HG03457 (cell line): ENCODE data around the gene NRBF2.
"Not testable (repeated sequence)": the region's sequence is repeated elsewhere in the genome, so short reads cannot be mapped to it uniquely, and the experiment has no call there.

ENCODE experiments used
- ATAC-seq: cut with Tn5 transposase; IDR thresholded peaks from one replicate; pipeline ENCODE4 v1.9.1; 2021; ENCODE audit warnings: moderate number of reproducible peaks; ENCODE audit not compliant: unreplicated experiment

The NRBF2 gene

DNA sequence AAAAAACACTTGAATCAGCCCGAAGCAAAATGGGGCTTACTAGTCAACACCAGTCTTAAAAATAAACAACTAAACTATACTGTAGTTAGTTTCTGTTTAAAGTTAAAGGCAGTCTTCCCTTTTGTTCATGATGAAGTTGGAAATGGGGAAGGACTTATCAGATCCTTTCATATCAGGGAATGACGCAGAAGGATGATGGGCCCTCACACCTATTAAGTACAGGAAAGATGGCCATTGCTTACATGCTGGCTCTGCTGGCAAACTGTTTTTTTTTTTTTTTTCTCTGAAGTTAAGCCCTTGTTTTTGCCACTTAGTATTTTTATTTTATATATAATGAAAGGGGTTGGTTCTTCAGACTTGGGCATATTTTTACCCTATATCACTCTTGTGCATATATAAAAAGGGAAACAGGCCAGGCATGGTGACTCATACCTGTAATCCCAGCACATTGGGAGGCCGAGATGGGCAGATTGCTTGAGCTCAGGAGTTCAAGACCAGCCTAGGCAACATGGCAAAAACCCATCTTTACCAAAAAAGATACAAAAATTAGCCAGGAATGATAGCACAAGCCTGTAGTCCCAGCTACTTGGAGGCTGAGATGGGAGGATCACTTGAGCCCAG is 16.6 kb upstream of the NRBF2 start:
- no peak for ATAC-seq

DNA sequence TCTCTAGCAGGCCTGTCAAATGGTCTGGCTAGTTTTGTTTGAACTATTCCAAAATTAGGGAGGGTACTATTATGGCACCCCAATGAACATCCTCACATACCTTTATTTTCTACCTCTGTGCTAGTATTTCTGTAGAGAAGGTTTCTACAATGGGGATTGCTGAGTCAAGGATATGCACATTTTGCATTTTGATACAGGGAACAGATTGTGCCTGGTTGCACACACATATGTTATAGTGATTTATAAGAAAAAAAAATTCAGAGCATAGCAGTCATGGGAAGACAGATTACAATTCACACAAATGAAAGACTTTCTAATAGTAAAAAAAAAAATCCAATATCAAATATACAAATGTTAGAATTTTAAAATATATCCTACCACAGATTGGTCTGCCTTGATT is 14.1 kb upstream of the NRBF2 start:
- no peak for ATAC-seq

DNA sequence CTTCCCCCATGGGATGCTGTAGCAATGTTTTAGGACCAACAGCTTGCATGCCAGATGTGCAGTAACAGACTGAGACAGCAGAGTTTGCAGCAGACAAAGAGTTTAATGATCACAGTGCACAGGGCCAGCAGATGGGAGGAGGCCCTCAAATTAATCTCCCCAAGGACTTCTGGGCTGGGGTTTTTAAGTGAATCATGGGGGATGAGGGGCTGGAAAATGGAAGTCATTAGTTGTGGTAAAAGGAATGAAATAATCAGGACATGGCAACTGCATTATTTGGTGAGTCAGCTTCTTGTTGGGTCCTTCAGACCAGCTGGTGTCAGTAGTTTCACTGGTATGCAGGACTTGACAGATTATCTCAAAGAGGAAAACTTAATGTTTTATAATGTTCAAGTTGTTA is 12.6 kb upstream of the NRBF2 start:
- no peak for ATAC-seq

DNA sequence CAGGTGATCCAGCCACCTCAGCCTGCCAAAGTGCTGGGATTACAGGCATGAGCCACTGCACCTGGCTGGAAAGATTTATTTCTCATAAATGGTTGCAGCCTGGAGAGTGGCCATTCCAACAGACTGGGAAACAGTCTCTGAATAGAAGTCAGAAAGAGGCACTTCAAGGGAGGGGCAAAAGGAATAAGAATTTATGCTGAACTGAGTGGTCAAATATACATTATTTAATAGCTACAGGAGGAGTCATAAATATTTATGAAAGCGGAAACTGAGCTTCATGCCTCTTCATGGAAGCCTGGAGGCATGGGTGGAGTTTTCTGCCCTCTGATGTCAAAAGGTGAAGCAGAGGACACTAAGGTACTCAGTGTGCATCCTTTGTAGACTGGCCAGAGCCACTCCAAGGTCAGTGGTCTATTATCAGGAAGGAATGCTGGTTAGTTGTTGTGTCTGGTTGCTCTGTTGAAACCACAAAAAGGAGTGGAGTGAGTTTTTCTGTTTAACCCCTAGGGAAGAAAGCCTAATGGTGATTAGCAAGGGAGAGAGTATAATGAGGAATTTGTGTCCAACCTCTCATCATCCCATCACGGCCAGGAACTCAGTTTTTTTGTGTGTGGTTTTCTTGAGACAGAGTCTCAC is 9.3 kb upstream of the NRBF2 start:
- no peak for ATAC-seq

DNA sequence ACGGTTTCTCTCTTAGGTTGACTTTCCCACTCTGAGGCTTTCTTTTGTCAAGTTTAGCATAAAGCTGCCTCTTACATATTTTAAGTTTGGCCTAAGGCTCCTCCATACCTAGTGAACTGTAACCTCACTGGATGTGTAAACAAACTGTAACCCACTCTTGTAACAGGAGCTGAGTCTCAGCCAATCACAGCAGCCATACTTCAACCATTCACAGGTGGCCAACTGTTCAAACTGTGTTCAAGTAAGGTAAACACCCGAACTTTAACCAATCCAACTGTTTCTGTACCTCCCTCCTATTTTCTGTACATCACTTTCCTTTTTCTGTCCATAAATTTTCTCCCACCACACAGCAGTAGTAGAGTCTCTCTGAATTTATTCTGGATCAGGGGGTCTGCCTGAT is 7.7 kb upstream of the NRBF2 start:
- ATAC-seq, result no peak

DNA sequence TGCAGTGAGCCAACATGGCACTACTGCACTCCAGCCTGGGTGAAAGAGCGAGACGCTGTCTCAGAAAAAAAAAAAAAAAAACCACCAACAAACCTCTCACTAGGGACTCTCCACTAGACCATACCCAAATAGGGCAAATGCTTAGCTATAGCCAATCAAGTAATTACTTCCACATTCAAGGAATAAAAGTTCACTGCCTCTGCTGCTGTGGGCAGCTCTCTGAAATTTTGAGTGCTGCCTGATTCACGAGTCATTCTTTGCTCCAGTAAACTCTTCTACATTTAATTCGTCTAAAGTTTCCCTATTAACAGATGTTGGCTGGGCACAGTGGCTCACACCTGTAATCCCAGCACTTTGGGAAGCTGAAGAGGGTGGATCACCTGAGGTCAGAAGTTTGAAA is 4.7 kb upstream of the NRBF2 start:
- no peak for ATAC-seq

DNA sequence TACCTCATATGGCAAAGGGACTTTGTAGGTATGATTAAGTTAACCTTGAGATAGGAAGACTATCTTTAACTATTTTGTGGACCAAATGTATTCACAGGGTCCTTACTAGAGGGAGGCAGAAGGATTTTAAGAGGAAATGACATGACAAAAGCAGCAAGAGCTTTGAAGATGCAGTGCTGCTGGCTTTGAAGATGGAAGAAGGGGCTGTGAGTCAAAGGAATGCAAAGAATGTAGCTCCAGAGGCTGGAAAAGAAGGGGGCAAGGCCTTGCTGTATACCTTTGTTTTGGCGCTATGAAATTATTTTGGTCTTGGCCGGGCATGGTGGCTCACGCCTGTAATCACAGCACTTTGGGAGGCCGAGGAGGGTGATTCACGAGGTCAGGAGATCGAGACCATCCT is 3.2 kb upstream of the NRBF2 start:
- no peak for ATAC-seq

DNA sequence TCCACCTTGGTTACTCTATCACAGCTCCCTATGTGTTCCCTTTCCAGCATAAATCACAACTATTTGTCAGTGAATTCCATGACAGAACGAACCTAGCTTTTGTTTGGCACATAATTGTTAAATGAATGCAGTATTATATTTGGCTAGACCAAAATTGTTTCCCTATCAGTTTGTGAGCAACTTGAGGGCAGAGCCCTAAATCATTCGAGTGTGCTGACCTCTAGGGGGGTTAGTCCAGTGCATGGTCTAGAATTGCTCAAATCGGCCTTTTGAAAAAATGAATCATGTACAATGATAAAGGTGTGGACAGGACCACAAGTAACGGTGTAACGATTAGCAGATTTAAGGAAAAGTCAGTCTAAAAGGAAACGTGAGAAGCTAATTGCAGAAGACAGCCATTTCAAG is 475 bp upstream of the NRBF2 start:
- no peak for ATAC-seq

DNA sequence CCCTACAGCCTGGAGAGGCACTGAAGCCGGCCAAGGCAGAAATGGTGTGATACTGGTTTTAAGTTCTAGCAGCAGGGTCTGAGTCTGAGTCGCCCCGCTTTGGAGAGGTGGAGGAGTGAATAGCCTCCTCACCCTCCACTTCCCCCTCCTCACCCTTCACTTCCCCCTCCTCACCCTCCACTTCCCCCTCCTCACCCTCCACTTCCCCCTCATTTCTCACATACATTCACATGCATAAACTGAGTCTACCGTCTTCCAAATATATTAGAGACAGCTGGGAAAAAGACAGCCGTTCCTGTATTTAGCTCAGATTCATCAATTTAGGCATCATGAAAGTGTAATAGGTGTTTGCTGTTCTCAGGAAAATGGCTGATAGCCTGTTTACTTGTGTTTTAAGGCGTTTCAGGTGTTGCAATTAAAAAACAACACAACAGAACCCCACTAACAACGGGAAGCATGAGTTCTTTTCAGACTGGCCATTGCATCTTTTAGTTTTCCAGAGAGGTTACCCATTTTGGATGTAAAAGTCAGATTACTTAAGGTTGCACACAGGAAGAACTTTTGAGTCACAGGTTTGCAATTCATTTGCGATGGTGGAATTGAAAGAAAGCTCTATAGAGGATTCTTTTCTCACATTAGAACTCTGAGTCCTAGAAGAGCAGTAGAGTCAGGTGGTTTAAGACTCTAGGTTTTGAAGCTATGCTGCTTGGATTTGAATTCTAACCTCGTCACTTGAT is 861 bp downstream of the NRBF2 start:
- no peak for ATAC-seq

DNA sequence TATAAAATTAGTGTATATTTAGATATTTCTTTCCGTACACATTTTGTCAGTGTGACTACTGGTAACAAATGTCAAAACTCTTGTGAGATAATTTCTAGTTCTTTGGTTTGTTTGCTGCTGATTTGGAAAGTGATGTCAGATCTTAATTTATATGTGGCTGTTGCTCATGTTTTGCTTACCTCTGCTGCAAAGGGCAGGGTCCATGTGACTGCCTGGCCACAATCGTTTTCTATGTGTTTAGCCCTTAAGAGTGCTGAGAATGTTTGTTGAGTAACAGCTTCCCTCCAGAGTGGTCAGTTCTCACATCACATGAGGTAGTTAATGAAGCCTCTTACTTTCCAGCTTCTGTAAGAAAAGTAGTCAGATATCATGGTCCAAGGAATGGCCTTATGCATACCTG is 4.2 kb downstream of the NRBF2 start:
- ATAC-seq, result no peak

DNA sequence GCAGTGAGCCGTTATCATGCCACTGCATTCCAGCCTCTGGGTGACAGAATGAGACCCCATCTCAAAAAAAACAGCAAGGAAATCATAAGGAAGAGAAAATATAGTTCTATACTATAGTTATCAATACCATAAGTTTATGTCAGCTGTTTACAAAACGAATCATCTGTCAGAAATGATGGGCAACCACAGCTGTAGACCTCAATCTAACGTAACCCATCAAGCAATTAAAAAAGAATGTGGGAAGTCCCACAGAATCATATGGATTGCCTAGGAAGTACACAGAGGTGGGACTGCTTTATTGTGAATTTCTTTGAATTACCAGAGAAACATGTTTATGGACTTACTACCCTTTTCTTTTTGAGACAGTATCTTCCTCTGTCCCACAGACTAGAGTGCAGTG is 6.9 kb downstream of the NRBF2 start:
- ATAC-seq, result no peak

DNA sequence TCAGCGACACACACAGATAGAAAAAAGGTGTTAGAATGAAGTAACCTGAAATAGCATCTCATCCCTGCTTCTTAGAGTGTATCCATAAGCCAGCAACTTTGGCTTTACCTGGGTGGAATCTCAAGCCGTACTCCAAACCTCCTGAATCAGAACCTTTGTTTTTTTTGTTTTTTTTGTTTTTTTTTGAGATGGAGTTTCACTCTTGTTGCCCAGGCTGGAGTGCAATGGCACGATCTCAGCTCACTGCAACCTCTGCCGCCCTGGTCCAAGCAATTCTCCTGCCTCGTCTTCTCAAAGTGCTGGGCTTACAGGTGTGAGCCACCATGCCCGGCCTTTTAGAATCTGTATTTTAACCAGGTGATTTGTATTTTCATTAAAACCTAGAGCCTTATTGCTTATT is 9.0 kb downstream of the NRBF2 start:
- no peak for ATAC-seq

DNA sequence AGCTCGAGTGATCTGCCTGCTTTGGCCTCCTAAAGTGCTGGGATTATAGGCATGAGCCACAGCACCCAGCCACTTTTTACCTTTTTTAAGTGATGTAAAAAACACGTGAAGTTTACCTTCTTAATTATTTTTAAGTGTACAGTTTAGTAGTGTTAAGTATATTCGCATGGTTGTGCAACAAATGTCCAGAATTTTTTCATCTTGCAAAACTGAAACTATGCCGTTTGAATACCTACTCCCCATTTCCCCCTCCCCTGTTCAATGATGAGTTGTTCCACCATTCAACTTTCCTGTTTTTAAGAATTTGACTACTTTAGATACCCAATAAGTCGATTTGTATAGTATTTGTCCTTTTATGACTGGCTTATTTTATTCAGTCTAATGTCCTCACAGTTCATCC is 10.9 kb downstream of the NRBF2 start:
- ATAC-seq, result no peak

DNA sequence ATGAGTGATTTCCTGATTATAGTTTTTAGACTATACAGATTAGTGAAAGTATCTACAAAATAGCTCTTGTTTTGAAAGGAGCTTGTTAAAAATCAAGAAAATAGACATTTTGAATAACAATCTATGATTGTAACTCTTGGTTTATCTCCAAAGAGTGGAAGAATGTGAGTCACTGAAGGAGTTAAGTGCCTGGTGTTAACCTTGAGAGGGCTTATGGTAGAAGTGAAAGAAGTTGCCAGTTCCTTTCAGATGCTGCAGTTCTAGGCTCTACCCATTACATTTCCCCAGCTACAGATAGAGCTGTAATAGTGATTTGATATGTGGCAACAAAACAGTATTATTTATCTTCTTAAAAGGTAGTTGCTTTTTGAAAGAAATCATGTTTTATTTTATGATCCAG is 12.7 kb downstream of the NRBF2 start:
- no peak for ATAC-seq

DNA sequence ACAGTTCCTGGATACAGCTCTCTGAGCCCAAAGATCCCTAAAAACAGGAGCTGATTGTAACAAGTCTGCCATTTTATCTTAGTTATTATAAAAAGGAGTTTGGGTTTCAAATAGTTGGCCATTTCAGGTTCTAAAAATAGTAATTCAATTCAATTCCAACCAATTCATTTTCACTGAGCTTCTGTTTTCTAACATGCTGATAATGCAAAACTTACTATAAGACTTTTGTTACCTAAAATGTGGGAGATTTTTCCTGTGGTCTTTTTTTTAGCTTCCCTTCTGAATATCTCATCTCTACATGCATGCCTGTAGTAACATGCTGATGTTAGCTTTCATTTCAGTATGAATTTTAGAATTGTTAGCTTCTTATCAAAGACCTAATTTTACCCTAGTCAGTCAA is 13.4 kb downstream of the NRBF2 start:
- no peak for ATAC-seq

DNA sequence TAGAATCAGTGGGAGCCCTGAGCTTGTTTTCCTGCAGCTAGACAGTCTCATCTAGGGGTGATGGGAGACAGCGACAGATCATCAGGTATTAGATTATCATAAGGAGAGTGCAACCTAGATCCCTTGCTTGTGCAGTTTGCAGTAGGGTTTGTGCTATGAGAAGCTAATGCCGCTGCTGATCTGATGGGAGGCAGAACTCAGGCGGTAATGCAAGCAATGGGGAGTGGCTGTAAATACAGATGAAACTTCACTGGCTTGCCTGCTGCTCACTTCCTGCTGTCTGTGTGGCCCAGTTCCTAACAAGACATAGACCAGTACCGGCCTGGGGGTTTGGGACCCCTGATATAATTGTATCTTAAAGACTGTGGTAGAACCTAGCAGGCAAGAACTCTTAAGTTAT is 17.6 kb downstream of the NRBF2 start:
- ATAC-seq, result no peak

DNA sequence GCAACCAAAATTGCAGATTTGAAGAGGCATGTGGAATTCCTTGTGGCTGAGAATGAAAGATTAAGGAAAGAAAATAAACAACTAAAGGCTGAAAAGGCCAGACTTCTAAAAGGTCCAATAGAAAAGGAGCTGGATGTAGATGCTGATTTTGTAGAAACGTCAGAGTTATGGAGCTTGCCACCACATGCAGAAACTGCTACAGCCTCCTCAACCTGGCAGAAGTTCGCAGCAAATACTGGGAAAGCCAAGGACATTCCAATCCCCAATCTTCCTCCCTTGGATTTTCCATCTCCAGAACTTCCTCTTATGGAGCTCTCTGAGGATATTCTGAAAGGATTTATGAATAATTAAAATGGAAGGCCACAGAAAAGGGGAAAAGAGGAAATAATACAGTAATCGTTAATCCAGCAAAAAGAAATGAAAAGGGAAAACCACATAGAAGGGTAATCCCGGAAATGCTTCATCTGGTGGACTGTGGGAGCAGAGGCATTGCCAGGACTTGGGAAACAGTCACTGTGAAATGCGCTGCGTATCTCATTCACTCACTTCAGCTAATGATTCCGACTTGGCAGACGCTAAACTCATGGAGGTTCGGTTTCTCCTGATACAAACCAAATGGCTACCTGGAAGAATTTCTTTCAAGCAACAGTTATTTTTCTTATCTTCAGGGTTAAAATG is 20.9 kb downstream of the NRBF2 start:
- not testable (repeated sequence) for ATAC-seq

DNA sequence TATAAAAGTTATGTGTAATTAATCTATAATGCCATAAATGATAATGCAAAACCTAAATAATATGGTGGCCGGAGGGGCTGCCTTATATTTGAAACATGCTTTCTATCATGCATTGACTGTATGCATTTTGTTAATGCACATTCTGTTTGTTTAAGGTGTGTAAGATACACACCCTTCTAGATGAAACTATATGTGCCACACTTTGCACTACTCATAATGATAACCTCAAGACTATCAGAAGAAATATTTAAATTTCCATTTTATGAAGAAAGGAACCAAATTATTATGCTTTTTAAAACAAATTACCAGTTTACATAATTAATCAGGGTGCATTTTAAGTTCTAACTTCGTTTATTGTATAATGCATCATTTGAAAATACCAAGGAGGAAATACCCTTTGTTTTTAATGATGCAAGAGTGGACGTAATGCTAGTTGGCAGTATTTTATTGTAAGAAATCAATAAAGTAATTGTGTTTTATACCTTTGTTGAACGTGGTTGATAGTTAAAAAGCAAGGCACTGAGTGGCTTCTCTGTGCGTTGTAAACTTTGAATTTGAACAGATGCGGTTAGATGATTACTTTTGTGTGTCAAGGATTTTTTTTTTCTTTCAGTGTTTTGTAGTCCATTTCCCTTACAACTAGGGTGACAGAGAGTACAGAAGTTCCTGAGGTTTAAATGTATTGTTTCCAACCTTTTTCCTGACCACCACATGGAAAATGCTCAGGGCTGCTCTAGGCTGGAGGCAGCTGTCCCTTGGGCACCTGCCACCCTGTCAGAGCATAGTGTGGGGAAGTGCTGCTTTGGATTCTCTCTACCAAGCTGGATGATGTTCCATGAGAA is 21.6 kb downstream of the NRBF2 start:
- no peak for ATAC-seq

DNA sequence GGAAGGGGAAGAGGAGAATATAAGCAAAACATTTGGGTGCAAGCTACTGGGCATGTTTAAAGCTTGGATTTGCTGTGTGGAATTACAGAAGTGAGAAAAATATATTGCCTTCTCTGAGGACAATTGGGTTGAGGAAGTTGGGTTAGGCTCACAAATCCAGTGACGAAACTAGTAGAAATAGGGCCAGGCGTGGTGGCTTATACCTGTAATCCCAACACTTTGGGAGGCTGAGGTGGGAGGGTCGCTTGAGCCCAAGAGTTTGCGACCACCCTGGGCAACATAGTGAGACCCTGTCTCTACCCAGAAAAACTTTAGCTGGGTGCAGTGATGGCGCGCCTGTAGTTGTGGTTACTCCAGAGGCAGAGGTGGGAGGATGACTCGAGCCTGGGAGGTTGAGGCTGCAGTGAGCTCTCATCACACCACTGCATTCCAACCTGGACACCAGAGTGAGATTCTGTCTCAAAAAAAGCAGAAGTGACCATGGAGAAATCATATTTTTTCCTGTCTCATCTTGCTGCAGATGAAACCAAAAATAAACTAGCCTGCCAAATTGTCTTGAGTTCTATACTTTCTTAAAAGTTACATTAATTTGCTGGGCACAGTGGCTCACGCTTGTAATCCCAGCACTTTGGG is 22.4 kb downstream of the NRBF2 start:
- no peak for ATAC-seq

DNA sequence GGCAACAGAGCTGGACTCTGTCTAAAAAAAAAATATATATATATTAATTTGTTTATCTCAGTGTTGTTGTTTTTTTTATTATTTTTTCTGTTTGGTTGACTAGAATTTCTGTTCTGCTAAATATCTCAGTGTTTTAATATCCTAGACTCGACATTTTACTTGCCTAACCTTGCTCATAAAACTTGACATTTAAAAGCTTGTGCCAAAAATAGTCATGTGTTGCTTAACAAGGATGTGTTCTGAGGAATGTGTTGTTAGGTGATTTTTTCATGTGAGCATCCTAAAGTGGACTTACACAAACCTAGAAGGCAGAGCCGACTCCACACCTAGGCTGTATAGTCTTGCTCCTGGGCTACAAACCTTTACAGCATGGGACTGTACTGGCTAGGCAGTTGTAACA is 23.1 kb downstream of the NRBF2 start:
- ATAC-seq, result no peak
